H9 (cell line): ENCODE results near the gene BMPER. TPM values are rescaled to one million over a fixed set of nuclear protein-coding genes. Genes with fewer than 3 reads are reported as not detected.

ENCODE experiments used
- DNase-seq: peaks from one replicate; pipeline ENCODE4 v3.0.0-alpha.2; 2017
- H2AFZ ChIP-seq: one replicate; pipeline ENCODE4 v1.6.1; 2013; ENCODE audit warnings: mild to moderate bottlenecking, low read length, control low read depth, moderate library complexity
- H2AK5ac ChIP-seq: 2 replicates; pipeline ENCODE4 v1.6.1; 2013; ENCODE audit warnings: low read length, control low read depth, mixed read lengths; ENCODE audit not compliant: insufficient read length
- H2BK120ac ChIP-seq: one replicate; pipeline ENCODE4 v1.6.1; 2013; ENCODE audit warnings: low read depth, mild to moderate bottlenecking, low read length, control low read depth, inconsistent platforms; ENCODE audit not compliant: poor library complexity, severe bottlenecking
- H2BK12ac ChIP-seq: 2 replicates; pipeline ENCODE4 v1.6.1; 2013; ENCODE audit warnings: low read length, control low read depth, mixed read lengths, low read depth; ENCODE audit not compliant: insufficient read length
- H2BK15ac ChIP-seq: 2 replicates; pipeline ENCODE4 v1.6.1; 2013; ENCODE audit warnings: low read depth, low read length, control low read depth
- H2BK20ac ChIP-seq: one replicate; pipeline ENCODE4 v1.6.1; 2013; ENCODE audit warnings: low read depth, mild to moderate bottlenecking, low read length, control low read depth, inconsistent platforms; ENCODE audit not compliant: poor library complexity, severe bottlenecking
- H2BK5ac ChIP-seq: 2 replicates; pipeline ENCODE4 v1.6.1; 2013; ENCODE audit warnings: low read length, control low read depth, mixed read lengths; ENCODE audit not compliant: insufficient read length
- H3K14ac ChIP-seq: 2 replicates; pipeline ENCODE4 v1.6.1; 2013; ENCODE audit warnings: low read length, control low read depth; ENCODE audit not compliant: insufficient read depth
- H3K18ac ChIP-seq: 2 replicates; pipeline ENCODE4 v1.6.1; 2013; ENCODE audit warnings: low read depth, mild to moderate bottlenecking, mixed read lengths, low read length, control low read depth; ENCODE audit not compliant: insufficient read length
- H3K23ac ChIP-seq: 2 replicates; pipeline ENCODE4 v1.6.1; 2013; ENCODE audit warnings: low read length, control low read depth, mixed read lengths, low read depth; ENCODE audit not compliant: insufficient read length
- H3K23me2 ChIP-seq: 2 replicates; pipeline ENCODE4 v1.6.1; 2013; ENCODE audit warnings: low read depth, mild to moderate bottlenecking, mixed read lengths, low read length, control low read depth; ENCODE audit not compliant: insufficient read length, poor library complexity, severe bottlenecking
- H3K27ac ChIP-seq: 2 replicates; pipeline ENCODE4 v1.5.1; 2013; ENCODE audit warnings: low read length, control low read depth, mixed read lengths, low read depth; ENCODE audit not compliant: insufficient read length
- H3K27me3 ChIP-seq: 2 replicates; pipeline ENCODE4 v1.6.1; 2013; ENCODE audit warnings: low read length, control low read depth, inconsistent platforms; ENCODE audit not compliant: insufficient read depth
- H3K4ac ChIP-seq: 2 replicates; pipeline ENCODE4 v1.6.1; 2013; ENCODE audit warnings: low read depth, mild to moderate bottlenecking, control low read depth, inconsistent platforms, low read length, moderate library complexity
- H3K4me1 ChIP-seq: 2 replicates; pipeline ENCODE4 v1.6.1; 2013; ENCODE audit warnings: low read length, control low read depth, inconsistent platforms; ENCODE audit not compliant: insufficient read depth
- H3K4me2 ChIP-seq: 2 replicates; pipeline ENCODE4 v1.6.1; 2013; ENCODE audit warnings: low read length, control low read depth, mixed read lengths; ENCODE audit not compliant: insufficient read length, insufficient read depth
- H3K56ac ChIP-seq: 2 replicates; pipeline ENCODE4 v1.6.1; 2013; ENCODE audit warnings: low read depth, mild to moderate bottlenecking, mixed read lengths, low read length, control low read depth; ENCODE audit not compliant: insufficient read length
- H3K79me1 ChIP-seq: 2 replicates; pipeline ENCODE4 v1.6.1; 2013; ENCODE audit warnings: low read depth, mild to moderate bottlenecking, moderate library complexity, low read length, control low read depth, inconsistent platforms; ENCODE audit not compliant: insufficient read depth, poor library complexity, severe bottlenecking
- H3K79me2 ChIP-seq: 2 replicates; pipeline ENCODE4 v1.6.1; 2013; ENCODE audit warnings: low read length, control low read depth, inconsistent platforms; ENCODE audit not compliant: insufficient read depth
- H3K9ac ChIP-seq: 2 replicates; pipeline ENCODE4 v1.6.1; 2013; ENCODE audit warnings: low read length, control low read depth, mixed read lengths; ENCODE audit not compliant: insufficient read length; ENCODE audit errors: extremely low read depth
- H3K9me3 ChIP-seq: one replicate; pipeline ENCODE4 v1.6.1; 2013; ENCODE audit warnings: low read depth, low read length, inconsistent platforms; ENCODE audit not compliant: control insufficient read depth
- H3T11ph ChIP-seq: one replicate; pipeline ENCODE4 v1.6.1; 2013; ENCODE audit warnings: mild to moderate bottlenecking, low read length, control low read depth, inconsistent platforms
- H4K20me1 ChIP-seq: one replicate; pipeline ENCODE4 v1.6.1; 2013; ENCODE audit not compliant: control insufficient read depth, insufficient read length, insufficient read depth
- H4K5ac ChIP-seq: 2 replicates; pipeline ENCODE4 v1.6.1; 2013; ENCODE audit warnings: low read depth, mild to moderate bottlenecking, mixed read lengths, low read length, control low read depth; ENCODE audit not compliant: insufficient read length
- H4K8ac ChIP-seq: replicated peaks from 2 replicates; pipeline ENCODE4 v1.6.1; 2013; ENCODE audit warnings: low read length, control low read depth, mixed read lengths, low read depth; ENCODE audit not compliant: insufficient read length
- H4K91ac ChIP-seq: 2 replicates; pipeline ENCODE4 v1.6.1; 2013; ENCODE audit warnings: low read depth, mild to moderate bottlenecking, moderate library complexity, mixed read lengths, low read length, control low read depth; ENCODE audit not compliant: insufficient read length
- H3K27ac Mint-ChIP-seq, 3 experiments: 2 replicates in 2 of 3; 3 replicates in 1 of 3; pipeline ENCODE4 v1.8.0; 2020 to 2021; ENCODE audit warnings: mixed read lengths in 3 of 3, mild to moderate bottlenecking in 1 of 3, moderate library complexity in 1 of 3
- H3K27me3 Mint-ChIP-seq: 2 replicates; pipeline ENCODE4 v1.8.0; 2021; ENCODE audit warnings: low read depth, mild to moderate bottlenecking, moderate library complexity, mixed read lengths
- H3K36me3 Mint-ChIP-seq, 3 experiments: 2 replicates in 2 of 3; 3 replicates in 1 of 3; pipeline ENCODE4 v1.8.0; 2020 to 2021; ENCODE audit warnings: low read depth in 3 of 3, mixed read lengths in 3 of 3; ENCODE audit not compliant: insufficient read depth in 1 of 3
- H3K4me1 Mint-ChIP-seq, 2 experiments: 2 replicates each; pipeline ENCODE4 v1.8.0; 2020; ENCODE audit warnings: mixed read lengths in 2 of 2
- H3K4me3 Mint-ChIP-seq, 2 experiments: 2 replicates in 1 of 2; 3 replicates in 1 of 2; pipeline ENCODE4 v1.8.0; 2020 to 2021; ENCODE audit warnings: mild to moderate bottlenecking in 2 of 2, mixed read lengths in 2 of 2, moderate library complexity in 1 of 2
- H3K9me3 Mint-ChIP-seq, 2 experiments: 2 replicates in 1 of 2; 3 replicates in 1 of 2; pipeline ENCODE4 v1.8.0; 2020; ENCODE audit warnings: mild to moderate bottlenecking in 2 of 2, mixed read lengths in 2 of 2, moderate library complexity in 1 of 2
- CTCF ChIP-seq: fragments of 200-600 bp; sonication (generic); conservative IDR thresholded peaks from 3 replicates; pipeline ENCODE4 v1.8.0; 2021; ENCODE audit warnings: antibody characterized with exemption, mild to moderate bottlenecking
- WGBS: extraction: QIAGEN DNeasy Blood & Tissue Kit; methylation state at CpG from one replicate; pipeline ENCODE4 v1.1.7; 2013; ENCODE audit warnings: missing lambda C conversion rate, low lambda C conversion rate, mixed read lengths; ENCODE audit not compliant: insufficient read length; ENCODE audit errors: extremely low coverage; 5-methylcytosine and 5-hydroxymethylcytosine counted together
- total RNA-seq: library from RNA; stranded (reverse); gene quantifications from 2 replicates; pipeline ENCODE4 v1.2.1, GENCODE V29; 2021

The BMPER gene
- total RNA-seq, 1 experiment from 2014 or later, result 0.20 TPM

DNA sequence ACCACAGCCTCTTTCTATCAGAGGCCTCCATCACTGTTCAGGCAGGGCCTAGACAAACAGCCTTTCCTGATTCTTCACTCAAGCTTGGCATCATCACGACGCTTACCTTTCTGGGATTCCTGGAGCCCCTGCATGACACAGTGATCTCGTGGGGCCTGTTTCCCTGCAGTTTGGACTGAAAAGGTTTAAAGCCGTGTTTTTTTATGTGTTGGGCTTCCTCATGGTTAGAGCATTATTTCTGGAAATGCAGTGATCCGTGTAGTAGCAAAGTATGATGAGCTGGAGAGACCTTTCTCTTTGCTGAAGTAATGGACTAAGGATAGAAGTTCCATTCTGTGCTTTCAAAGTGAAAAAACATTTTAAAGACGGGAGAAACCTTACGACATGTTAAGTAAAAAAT is 169.1 kb downstream of the BMPER start:
- Histone ChIP-seq H3K79me1 (no peaks in the 10 kb centered on the region), H2BK15ac (no peak overlapping the region), H2AFZ (no peak overlapping the region), H3K56ac (no peak overlapping the region), H2BK5ac (no peak overlapping the region), H3K9ac (no peak overlapping the region), H3K23me2 (no peaks in the 10 kb centered on the region), H4K91ac (no peak overlapping the region), H3K27ac (no peak overlapping the region), H3K4ac (no peak overlapping the region), H3K23ac (no peak overlapping the region), H3K79me2 (no peaks in the 10 kb centered on the region), H2BK20ac (no peak overlapping the region), H3K14ac (no peak overlapping the region), H2AK5ac (no peak overlapping the region), H2BK12ac (no peak overlapping the region), H3K4me2 (no peak overlapping the region), H3K27me3 (no peaks in the 10 kb centered on the region), H2BK120ac (no peak overlapping the region), H4K20me1 (no peaks in the 10 kb centered on the region), H3T11ph (no peak overlapping the region), H4K5ac (no peak overlapping the region), H3K9me3 (no peaks in the 10 kb centered on the region), H3K18ac (no peak overlapping the region), H4K8ac (no peak overlapping the region), H3K4me1 (no peaks in the 10 kb centered on the region)
- Mint-ChIP-seq H3K9me3 (peaks cover 2 to 3% of the 10 kb centered on the region in 2 experiments; a peak in 2 of 5 replicates), H3K27me3 (no peaks in the 10 kb centered on the region), H3K4me3 (no peak overlapping the region), H3K27ac (no peak overlapping the region), H3K4me1 (peaks cover 4 to 5% of the 10 kb centered on the region in 2 experiments), H3K36me3 (no peaks in the 10 kb centered on the region; a peak in 2 of 7 replicates)
- no peak for DNase-seq
- WGBS, result no CpG with 5 or more reads among the region's 7 CpGs
- TF ChIP-seq CTCF, result no peak
